Measurements from ENCODE around the gene HMOX2.

GRCh38 chr16:4523686-4524085 lies 47.5 kb downstream of the HMOX2 start:
- no peak for TF ChIP-seq CTCF (conservative IDR thresholded peaks at IDR 0.05)
- TF ChIP-seq ZFX (IDR thresholded peaks at IDR 0.05), result no peak
